ENCODE data around the gene PCARE. TPM values are rescaled to one million over a fixed set of nuclear protein-coding genes. Genes with fewer than 3 reads are reported as not detected.

The PCARE gene
- total and polyA plus RNA-seq, 4 donors = not detected

- TF ChIP-seq CTCF (IDR thresholded peaks at IDR 0.05; ENCODE audit: low read depth, low read length, missing input control) (no peak), ATF3 (IDR thresholded peaks at IDR 0.05) (no peak), FOXA1 (IDR thresholded peaks at IDR 0.05) (no peak), GABPA (IDR thresholded peaks at IDR 0.05 in 1 of 2, conservative IDR thresholded peaks at IDR 0.05 in 1 of 2) (no peak), REST (IDR thresholded peaks at IDR 0.05) (no peak), JUND (IDR thresholded peaks at IDR 0.05) (no peak), RXRA (IDR thresholded peaks at IDR 0.05) (no peak), TAF1 (conservative IDR thresholded peaks at IDR 0.05) (no peak), EGR1 (IDR thresholded peaks at IDR 0.05; ENCODE audit: low read depth in 2 of 2) (no peak), FOXA2 (IDR thresholded peaks at IDR 0.05) (no peak), HNF4A (conservative IDR thresholded peaks at IDR 0.05) (no peak), YY1 (IDR thresholded peaks at IDR 0.05) (no peak), MAX (IDR thresholded peaks at IDR 0.05) (no peak), RAD21 (IDR thresholded peaks at IDR 0.05) (no peak), SP1 (IDR thresholded peaks at IDR 0.05) (no peak), HNF4G (IDR thresholded peaks at IDR 0.05) (no peak)
- TF ChIP-seq, protein P1, sequence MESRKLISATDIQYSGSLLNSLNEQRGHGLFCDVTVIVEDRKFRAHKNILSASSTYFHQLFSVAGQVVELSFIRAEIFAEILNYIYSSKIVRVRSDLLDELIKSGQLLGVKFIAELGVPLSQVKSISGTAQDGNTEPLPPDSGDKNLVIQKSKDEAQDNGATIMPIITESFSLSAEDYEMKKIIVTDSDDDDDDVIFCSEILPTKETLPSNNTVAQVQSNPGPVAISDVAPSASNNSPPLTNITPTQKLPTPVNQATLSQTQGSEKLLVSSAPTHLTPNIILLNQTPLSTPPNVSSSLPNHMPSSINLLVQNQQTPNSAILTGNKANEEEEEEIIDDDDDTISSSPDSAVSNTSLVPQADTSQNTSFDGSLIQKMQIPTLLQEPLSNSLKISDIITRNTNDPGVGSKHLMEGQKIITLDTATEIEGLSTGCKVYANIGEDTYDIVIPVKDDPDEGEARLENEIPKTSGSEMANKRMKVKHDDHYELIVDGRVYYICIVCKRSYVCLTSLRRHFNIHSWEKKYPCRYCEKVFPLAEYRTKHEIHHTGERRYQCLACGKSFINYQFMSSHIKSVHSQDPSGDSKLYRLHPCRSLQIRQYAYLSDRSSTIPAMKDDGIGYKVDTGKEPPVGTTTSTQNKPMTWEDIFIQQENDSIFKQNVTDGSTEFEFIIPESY (IDR thresholded peaks at IDR 0.05) = no peak
- no peak overlapping the region for H3K9ac ChIP-seq (ENCODE audit: low read depth in 1 of 2, low read length in 2 of 2)
- no peaks in the 10 kb centered on the region for H3K9me3 ChIP-seq (ENCODE audit: control insufficient read depth in 4 of 4, low read length in 3 of 4)
- H3K4me3 ChIP-seq (ENCODE audit: low read depth in 1 of 3, low read length in 3 of 3) = no peak overlapping the region
- H3K27me3 ChIP-seq (ENCODE audit: control insufficient read depth in 4 of 4, insufficient read depth in 4 of 4, low read length in 3 of 4) = no peaks in the 10 kb centered on the region
- no peak overlapping the region for H3K27ac ChIP-seq (ENCODE audit: low read depth in 1 of 2, low read length in 2 of 2)
- no peak for DNase-seq (ENCODE audit: low spot score)
- WGBS = 87% methylated on average over 1 of the region's 1 CpG
- H3K4me1 ChIP-seq (ENCODE audit: control insufficient read depth in 4 of 4, insufficient read depth in 4 of 4, low read length in 3 of 4) = no peaks in the 10 kb centered on the region
- no peaks in the 10 kb centered on the region for H3K36me3 ChIP-seq (ENCODE audit: control insufficient read depth in 4 of 4, insufficient read depth in 3 of 4, low read depth in 1 of 4, low read length in 3 of 4)
Observed at GRCh38 chr2:29059624-29060023, 14.7 kb downstream of the PCARE start.

- WGBS = 94% methylated on average over 4 of the region's 4 CpGs
- H3K27ac ChIP-seq (ENCODE audit: low read depth in 1 of 2, low read length in 2 of 2) = no peak overlapping the region
- H3K4me3 ChIP-seq (ENCODE audit: low read depth in 1 of 3, low read length in 3 of 3) = no peak overlapping the region
- no peak overlapping the region for H3K9ac ChIP-seq (ENCODE audit: low read depth in 1 of 2, low read length in 2 of 2)
- no peaks in the 10 kb centered on the region for H3K9me3 ChIP-seq (ENCODE audit: control insufficient read depth in 4 of 4, low read length in 3 of 4)
- no peaks in the 10 kb centered on the region for H3K36me3 ChIP-seq (ENCODE audit: control insufficient read depth in 4 of 4, insufficient read depth in 3 of 4, low read depth in 1 of 4, low read length in 3 of 4)
- H3K27me3 ChIP-seq (ENCODE audit: control insufficient read depth in 4 of 4, insufficient read depth in 4 of 4, low read length in 3 of 4) = no peaks in the 10 kb centered on the region
- H3K4me1 ChIP-seq (ENCODE audit: control insufficient read depth in 4 of 4, insufficient read depth in 4 of 4, low read length in 3 of 4) = no peaks in the 10 kb centered on the region
- DNase-seq (ENCODE audit: low spot score) = no peak
- TF ChIP-seq REST (IDR thresholded peaks at IDR 0.05) (no peak), CTCF (IDR thresholded peaks at IDR 0.05; ENCODE audit: low read depth, low read length, missing input control) (no peak), TAF1 (conservative IDR thresholded peaks at IDR 0.05) (no peak), SP1 (IDR thresholded peaks at IDR 0.05) (no peak), FOXA1 (IDR thresholded peaks at IDR 0.05) (no peak), FOXA2 (IDR thresholded peaks at IDR 0.05) (no peak), NR2F2 (IDR thresholded peaks at IDR 0.05) (no peak)
Observed at GRCh38 chr2:29057006-29057405, 17.3 kb downstream of the PCARE start.
